Testis (tissue), 3 donors: ENCODE results near the gene CHST13. TPM values are rescaled to one million over a fixed set of nuclear protein-coding genes. Genes with fewer than 3 reads are reported as not detected.

Experiments
- DNase-seq: peaks from one replicate; pipeline ENCODE4 v3.0.0-alpha.2; 2019
- H3K27ac ChIP-seq, 2 donors: fragments of 200-600 bp; sonication (generic); one replicate each; pipeline ENCODE4 v1.5.1; 2019
- H3K27me3 ChIP-seq: fragments of 200-600 bp; sonication (generic); one replicate; pipeline ENCODE4 v1.5.1; 2019
- H3K36me3 ChIP-seq: fragments of 200-600 bp; sonication (generic); one replicate; pipeline ENCODE4 v1.5.1; 2017; ENCODE audit warnings: low read depth; ENCODE audit errors: missing control alignments
- H3K4me1 ChIP-seq: fragments of 200-600 bp; sonication (generic); one replicate; pipeline ENCODE4 v1.5.1; 2019
- H3K4me3 ChIP-seq, 2 donors: fragments of 200-600 bp; sonication (generic); one replicate each; pipeline ENCODE4 v1.5.1; 2017 to 2019
- H3K9me3 ChIP-seq: fragments of 200-600 bp; sonication (generic); one replicate; pipeline ENCODE4 v1.5.1; 2017
- CTCF ChIP-seq, 3 experiments: fragments of 450-650 bp in 2 of 3; fragments of 200-600 bp in 1 of 3; sonication (generic) in 1 of 3; IDR thresholded peaks; one replicate each; pipeline ENCODE4 v1.5.1; 2016 to 2019; ENCODE audit warnings: antibody characterized with exemption in 3 of 3, mild to moderate bottlenecking in 2 of 3, moderate library complexity in 1 of 3
- POLR2A ChIP-seq: fragments of 450-650 bp; IDR thresholded peaks from one replicate; pipeline ENCODE4 v1.6.1; 2017; ENCODE audit warnings: antibody characterized with exemption, mild to moderate bottlenecking, moderate library complexity
- WGBS, 2 donors: methylation state at CpG; one replicate each; pipeline ENCODE4 v1.1.5; 2018; 5-methylcytosine and 5-hydroxymethylcytosine counted together
- intact Hi-C: fragments of 100-400 bp; cut with DNase I; formaldehyde crosslinking; loops from one replicate; pipeline ENCODE4 v1.15.1; 2023; ENCODE audit warnings: low total_unique reads
- polyA plus RNA-seq: library from polyadenylated mRNA; stranded (reverse); fragments of 350-450 nt; fragmentation: Illumina TruSeq; extraction: RNeasy Lipid Tissue Mini Kit (QIAGEN cat#74804); gene quantifications from one replicate; pipeline ENCODE4 v1.2.3, GENCODE V29; 2014; ENCODE audit warnings: low read depth, low replicate concordance; ENCODE audit not compliant: insufficient read depth
- total RNA-seq, 2 donors: library from RNA; depleted of rRNA; stranded (reverse); fragments of >200 nt; gene quantifications; one replicate each; pipeline ENCODE4 v1.2.3, GENCODE V29; 2016

CHST13 gene
- total and polyA plus RNA-seq, 3 donors from 2014 or later = 13.3 to 21.7 (median 21.4) TPM

- WGBS, 2 donors = 78 to 81% methylated on average over 10 to 17 of the region's 17 CpGs
- DNase-seq = no peak
- intact Hi-C loops = no loop called here
Observed at GRCh38 chr3:126551839-126552687, 28.1 kb downstream of the CHST13 start.

GRCh38 chr3:126552688-126553283, 28.8 kb downstream of the CHST13 start:
- Histone ChIP-seq H3K27ac (no peak overlapping the region), H3K27me3 (no peaks in the 10 kb centered on the region), H3K4me1 (no peaks in the 10 kb centered on the region), H3K36me3 (no peaks in the 10 kb centered on the region), H3K9me3 (no peaks in the 10 kb centered on the region), H3K4me3 (no peak overlapping the region)
- TF ChIP-seq CTCF (IDR thresholded peaks at IDR 0.05) (no peak), POLR2A (no peak)
- 87 to 91% methylated on average over 8 to 14 of the region's 14 CpGs for WGBS, 2 donors
- intact Hi-C loops = no loop called here
- no peak for DNase-seq

More at GRCh38 chr3:126551839-126552687, 28.1 kb downstream of the CHST13 start:
- no peaks in the 10 kb centered on the region for H3K36me3 ChIP-seq
- H3K27ac ChIP-seq = no peak overlapping the region
- no peaks in the 10 kb centered on the region for H3K4me1 ChIP-seq
- no peak for TF ChIP-seq POLR2A
- no peak for TF ChIP-seq CTCF (IDR thresholded peaks at IDR 0.05)
- H3K9me3 ChIP-seq = no peaks in the 10 kb centered on the region
- no peak overlapping the region for H3K4me3 ChIP-seq
- no peaks in the 10 kb centered on the region for H3K27me3 ChIP-seq

GRCh38 chr3:126553284-126554084, 29.5 kb downstream of the CHST13 start:
- Histone ChIP-seq H3K4me1 (no peaks in the 10 kb centered on the region), H3K27ac (no peak overlapping the region), H3K36me3 (no peaks in the 10 kb centered on the region), H3K27me3 (no peaks in the 10 kb centered on the region), H3K4me3 (no peak overlapping the region), H3K9me3 (no peaks in the 10 kb centered on the region)
- WGBS, 2 donors = 84 to 87% methylated on average over 17 to 19 of the region's 19 CpGs
- no peak for TF ChIP-seq CTCF (IDR thresholded peaks at IDR 0.05)
- TF ChIP-seq POLR2A = no peak
- no peak for DNase-seq
- intact Hi-C loops = no loop called here

GRCh38 chr3:126554560-126555525, 30.9 kb downstream of the CHST13 start:
- H3K9me3 ChIP-seq = no peaks in the 10 kb centered on the region
- no peak for DNase-seq
- no peaks in the 10 kb centered on the region for H3K36me3 ChIP-seq
- no peak overlapping the region for H3K4me3 ChIP-seq
- no peak overlapping the region for H3K27ac ChIP-seq
- H3K4me1 ChIP-seq = no peaks in the 10 kb centered on the region
- intact Hi-C loops = no loop called here
- TF ChIP-seq CTCF (IDR thresholded peaks at IDR 0.05) (no peak), POLR2A (no peak)
- WGBS, 2 donors = 90 to 95% methylated on average over 9 to 19 of the region's 19 CpGs
- no peaks in the 10 kb centered on the region for H3K27me3 ChIP-seq
